Neuron (in vitro differentiated cells): ENCODE measurements around the gene PGAP3.

ENCODE experiments used
- H2AFZ ChIP-seq: one replicate; pipeline ENCODE4 v1.6.1; 2013; ENCODE audit warnings: low read depth, mild to moderate bottlenecking, inconsistent platforms, low read length, moderate library complexity
- H3K27me3 ChIP-seq: one replicate; pipeline ENCODE4 v1.6.1; 2013; ENCODE audit warnings: low read length; ENCODE audit not compliant: insufficient read depth
- H3K36me3 ChIP-seq: one replicate; pipeline ENCODE4 v1.6.1; 2013; ENCODE audit warnings: low read length; ENCODE audit not compliant: insufficient read depth
- H3K4me1 ChIP-seq: one replicate; pipeline ENCODE4 v1.6.1; 2013; ENCODE audit warnings: low read length; ENCODE audit not compliant: insufficient read depth
- H3K4me3 ChIP-seq: 2 replicates; pipeline ENCODE4 v1.5.1; 2013; ENCODE audit warnings: mild to moderate bottlenecking, low read length, moderate library complexity
- H3K9me3 ChIP-seq: one replicate; pipeline ENCODE4 v1.6.1; 2013; ENCODE audit warnings: low read length

Gene PGAP3

DNA sequence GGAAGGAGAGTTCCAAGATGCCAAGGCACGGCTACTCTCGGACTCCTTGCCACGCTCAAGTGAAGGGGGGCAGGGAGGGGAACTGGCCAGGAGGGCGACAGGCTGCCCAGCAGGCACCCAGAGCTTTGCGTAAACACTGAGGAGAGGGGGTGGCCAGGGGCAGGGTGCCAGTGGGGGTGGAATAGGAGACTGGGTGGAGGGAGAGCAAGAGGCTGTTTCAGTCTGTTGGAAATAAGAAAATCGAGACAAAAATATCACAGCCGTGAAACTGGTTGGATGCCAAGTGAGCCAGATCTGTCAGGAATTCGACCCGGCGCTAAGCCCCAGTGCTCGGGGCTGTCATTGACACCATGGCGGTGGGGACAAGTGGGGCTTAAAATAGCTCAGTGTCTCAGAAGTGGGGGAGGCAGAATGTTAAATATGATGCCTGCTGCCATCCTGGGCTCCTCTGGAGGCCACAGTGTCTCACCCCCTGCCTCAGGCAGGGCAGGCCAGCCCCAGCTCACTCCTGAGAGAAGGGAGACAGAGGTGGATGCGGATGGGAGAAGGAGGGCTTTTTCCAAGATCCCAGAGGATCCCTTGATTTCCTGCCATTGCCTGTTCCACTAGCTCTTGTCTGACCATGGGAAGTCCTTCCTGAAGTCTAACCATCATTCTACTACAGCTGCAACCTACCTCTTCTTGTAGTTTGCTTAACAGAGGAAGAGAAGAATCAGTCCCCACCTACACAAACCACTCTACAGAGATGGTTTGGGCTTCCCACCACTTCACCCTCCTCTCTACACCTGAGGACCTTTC lies 10.1 kb downstream of the PGAP3 start:
- Histone ChIP-seq H3K27me3 (no peaks in the 10 kb centered on the region), H3K4me3 (no peak overlapping the region), H3K36me3 (no peaks in the 10 kb centered on the region), H3K4me1 (no peaks in the 10 kb centered on the region), H2AFZ (no peak overlapping the region), H3K9me3 (no peaks in the 10 kb centered on the region)

DNA sequence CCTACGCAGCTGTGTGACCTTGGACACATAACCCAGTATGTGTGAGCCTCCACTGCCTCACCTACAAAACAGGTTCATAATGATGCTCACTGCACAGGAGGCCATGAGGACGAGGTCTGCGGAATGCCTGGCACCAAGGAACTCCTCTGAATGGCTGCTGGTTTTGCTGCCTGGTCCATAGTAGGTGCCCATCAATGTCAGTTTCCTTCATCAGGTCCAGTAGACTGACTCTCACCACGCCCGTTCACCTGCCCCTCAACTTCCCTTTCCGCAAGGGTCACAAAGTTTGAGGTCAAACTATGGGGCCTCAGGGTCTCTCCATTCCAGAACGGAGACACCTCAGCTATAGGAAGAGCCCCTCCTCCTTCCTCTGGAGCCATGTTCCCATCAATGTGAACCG lies 10.8 kb downstream of the PGAP3 start:
- no peaks in the 10 kb centered on the region for H3K9me3 ChIP-seq
- no peak overlapping the region for H3K4me3 ChIP-seq
- H3K36me3 ChIP-seq = no peaks in the 10 kb centered on the region
- no peak overlapping the region for H2AFZ ChIP-seq
- H3K27me3 ChIP-seq = no peaks in the 10 kb centered on the region
- no peaks in the 10 kb centered on the region for H3K4me1 ChIP-seq

DNA sequence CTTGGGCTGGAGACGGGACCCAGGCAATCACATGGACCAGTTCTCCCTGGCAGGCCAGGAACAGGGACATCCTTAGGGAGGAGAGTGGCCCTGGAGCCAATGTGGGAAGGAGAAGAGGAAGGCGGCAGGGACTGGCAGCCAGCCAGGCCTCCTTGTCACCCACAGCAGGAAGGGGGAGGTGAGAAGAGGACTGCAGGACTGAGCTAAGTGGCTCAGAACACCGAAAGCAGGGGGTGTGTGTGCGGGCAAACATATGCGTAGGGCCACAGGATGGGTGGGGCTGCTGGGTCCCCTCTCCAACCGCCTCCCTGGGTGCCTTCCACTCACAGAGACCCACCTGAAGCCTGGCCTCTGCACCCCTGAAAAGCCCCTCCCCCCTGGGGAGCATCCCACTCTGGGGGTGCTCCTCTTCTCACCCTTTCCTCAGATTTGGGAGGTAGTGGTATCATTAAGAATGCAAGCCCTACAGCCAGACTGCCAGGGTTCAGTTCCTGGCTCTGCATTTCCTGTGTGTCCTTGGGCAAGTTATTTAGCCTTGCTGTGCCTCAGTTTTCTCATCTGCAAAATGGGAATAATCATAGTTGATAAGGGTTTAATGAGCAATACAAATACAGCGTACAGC lies 11.5 kb downstream of the PGAP3 start:
- no peaks in the 10 kb centered on the region for H3K36me3 ChIP-seq
- H3K4me3 ChIP-seq = no peak overlapping the region
- no peak overlapping the region for H2AFZ ChIP-seq

GRCh38 chr17:39675390-39676082 lies 12.3 kb downstream of the PGAP3 start:
- Histone ChIP-seq H3K36me3 (no peaks in the 10 kb centered on the region), H3K9me3 (no peaks in the 10 kb centered on the region), H3K4me3 (no peak overlapping the region), H3K27me3 (no peaks in the 10 kb centered on the region), H3K4me1 (no peaks in the 10 kb centered on the region), H2AFZ (no peak overlapping the region)

More for the DNA sequence above, 11.5 kb downstream of the PGAP3 start:
- Histone ChIP-seq H3K27me3 (no peaks in the 10 kb centered on the region), H3K4me1 (no peaks in the 10 kb centered on the region), H3K9me3 (no peaks in the 10 kb centered on the region)

DNA sequence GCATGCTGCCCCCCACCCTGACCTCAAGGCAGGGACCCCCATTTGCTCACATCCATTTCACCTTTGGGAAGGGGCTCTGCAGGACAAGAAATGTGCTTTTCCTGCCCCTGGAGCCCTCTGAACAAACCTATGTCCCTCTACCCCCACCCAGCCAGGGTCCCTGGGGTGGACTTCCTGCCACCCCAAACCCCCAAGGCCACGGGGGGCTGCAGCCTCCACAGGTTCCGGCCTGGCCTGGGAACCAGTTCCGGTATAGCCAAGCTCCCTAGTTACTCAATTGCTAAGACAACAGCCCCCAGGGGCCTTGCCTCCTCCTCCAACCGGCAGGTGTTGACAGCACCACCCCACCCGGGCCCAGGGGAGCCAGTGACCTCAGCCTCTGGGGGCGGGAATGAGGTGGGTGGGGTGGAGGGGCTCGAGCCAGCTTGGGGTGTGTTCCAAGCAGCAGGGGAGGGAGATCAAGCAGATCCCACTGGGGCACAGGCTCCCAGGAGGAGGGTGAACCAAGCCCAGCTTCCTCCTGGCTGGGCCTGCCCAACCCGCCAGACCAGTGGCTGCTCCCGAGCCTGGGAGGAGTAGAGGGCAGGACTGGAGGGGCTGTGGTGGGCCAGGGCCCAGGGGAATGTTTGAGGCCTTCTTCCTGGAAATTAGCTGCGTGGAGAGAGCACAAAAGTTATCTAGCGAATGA lies 13.0 kb downstream of the PGAP3 start:
- Histone ChIP-seq H3K4me3 (no peak overlapping the region), H2AFZ (no peak overlapping the region), H3K4me1 (no peaks in the 10 kb centered on the region), H3K36me3 (no peaks in the 10 kb centered on the region), H3K9me3 (no peaks in the 10 kb centered on the region), H3K27me3 (no peaks in the 10 kb centered on the region)

DNA sequence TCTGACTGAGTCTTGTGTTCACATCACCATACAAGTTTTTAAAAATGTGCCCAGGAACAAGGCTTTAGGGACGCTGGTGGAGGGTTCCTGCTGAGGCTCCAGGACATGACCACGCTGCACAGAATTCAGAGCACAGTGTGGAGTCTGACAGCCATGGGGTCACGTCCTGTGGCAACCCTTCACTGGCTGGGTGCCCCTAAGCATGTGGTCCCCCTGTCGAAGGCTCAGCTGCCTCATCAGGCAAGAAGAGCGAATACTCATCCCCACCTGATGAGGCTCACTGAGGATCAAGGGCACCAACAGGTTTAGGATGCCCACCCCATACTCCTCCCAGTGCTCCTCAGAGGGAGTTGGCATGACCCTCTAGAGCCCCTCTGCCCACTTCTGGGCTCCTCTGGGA lies 13.7 kb downstream of the PGAP3 start:
- no peak overlapping the region for H2AFZ ChIP-seq
- no peaks in the 10 kb centered on the region for H3K9me3 ChIP-seq
- H3K4me3 ChIP-seq = no peak overlapping the region

GRCh38 chr17:39673335-39674081 lies 14.3 kb downstream of the PGAP3 start:
- Histone ChIP-seq H2AFZ (no peak overlapping the region), H3K36me3 (no peaks in the 10 kb centered on the region), H3K27me3 (no peaks in the 10 kb centered on the region), H3K4me1 (peaks cover 3% of the 10 kb centered on the region), H3K9me3 (no peaks in the 10 kb centered on the region), H3K4me3 (no peak overlapping the region)

More for the DNA sequence above, 13.7 kb downstream of the PGAP3 start:
- Histone ChIP-seq H3K36me3 (no peaks in the 10 kb centered on the region), H3K4me1 (no peaks in the 10 kb centered on the region), H3K27me3 (no peaks in the 10 kb centered on the region)

GRCh38 chr17:39672522-39673334 lies 15.1 kb downstream of the PGAP3 start:
- Histone ChIP-seq H3K36me3 (no peaks in the 10 kb centered on the region), H3K9me3 (no peaks in the 10 kb centered on the region), H3K4me3 (no peak overlapping the region), H3K4me1 (peaks cover 5% of the 10 kb centered on the region), H3K27me3 (no peaks in the 10 kb centered on the region), H2AFZ (no peak overlapping the region)

DNA sequence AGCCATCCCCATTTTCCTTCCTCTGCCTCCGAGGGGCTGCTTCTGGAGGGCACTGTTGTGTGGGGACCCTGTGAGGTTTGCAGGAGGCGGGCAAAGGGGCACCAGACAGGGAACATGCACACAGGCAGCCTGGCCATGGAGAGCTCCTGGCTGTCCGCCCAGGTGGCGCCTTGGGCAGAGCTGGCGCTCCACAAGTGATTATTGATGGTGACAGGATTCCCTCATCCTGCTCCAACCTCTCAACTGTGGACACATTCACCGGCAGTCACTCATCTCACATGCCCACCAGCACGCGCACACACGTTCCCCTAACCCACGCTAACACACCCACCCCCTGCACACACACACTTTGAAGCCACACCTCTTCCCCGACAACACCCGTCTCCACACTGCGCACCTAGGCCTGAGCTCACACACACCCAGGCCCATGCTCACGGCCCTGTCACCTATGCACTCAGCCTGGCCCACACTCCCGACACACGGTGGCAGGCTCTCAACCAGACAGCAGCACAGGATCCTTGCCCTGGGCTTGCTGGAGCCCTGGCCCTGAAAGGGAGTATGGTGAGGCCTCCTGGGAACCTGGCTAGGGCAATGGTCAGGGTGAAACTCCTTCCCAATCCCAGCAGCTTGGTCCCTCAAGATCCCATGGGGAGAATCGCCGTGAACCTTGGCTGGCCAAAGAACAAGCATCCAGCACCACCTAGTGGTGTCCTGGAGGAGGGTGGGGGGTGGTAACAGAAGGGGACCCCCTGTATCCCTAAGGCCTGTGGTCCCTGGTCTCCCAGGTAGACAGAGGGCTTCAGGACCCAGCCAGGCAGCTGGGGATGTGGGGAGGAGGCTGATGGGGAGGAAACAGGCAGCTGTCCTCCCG lies 16.0 kb downstream of the PGAP3 start:
- no peak overlapping the region for H2AFZ ChIP-seq
- H3K9me3 ChIP-seq = no peaks in the 10 kb centered on the region
- no peak overlapping the region for H3K4me3 ChIP-seq
- no peaks in the 10 kb centered on the region for H3K36me3 ChIP-seq
- H3K27me3 ChIP-seq = no peaks in the 10 kb centered on the region
- peaks cover 8% of the 10 kb centered on the region for H3K4me1 ChIP-seq

DNA sequence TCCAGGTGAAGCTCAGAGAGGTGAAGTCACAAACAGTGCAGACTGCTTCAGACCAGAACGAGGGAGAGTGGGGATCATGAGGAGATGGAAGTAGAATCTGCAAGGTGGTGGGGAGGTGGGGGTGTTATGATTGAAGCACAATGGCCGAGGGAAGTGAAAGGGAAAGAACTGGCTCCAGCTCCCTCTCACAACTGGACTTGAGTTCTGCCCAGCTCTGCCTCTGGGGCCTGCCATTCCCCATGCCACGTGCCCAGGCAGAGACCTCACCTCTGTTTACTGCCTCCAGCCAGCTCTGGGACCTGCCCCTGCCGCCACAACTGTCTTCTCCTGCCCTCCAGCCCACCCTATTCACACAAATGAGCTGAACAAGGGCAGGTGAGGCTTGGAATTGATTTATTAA lies 17.1 kb downstream of the PGAP3 start:
- H3K27me3 ChIP-seq = no peaks in the 10 kb centered on the region
- no peaks in the 10 kb centered on the region for H3K9me3 ChIP-seq
- no peak overlapping the region for H3K4me3 ChIP-seq
- no peaks in the 10 kb centered on the region for H3K36me3 ChIP-seq
- peaks cover 8% of the 10 kb centered on the region for H3K4me1 ChIP-seq
- no peak overlapping the region for H2AFZ ChIP-seq

DNA sequence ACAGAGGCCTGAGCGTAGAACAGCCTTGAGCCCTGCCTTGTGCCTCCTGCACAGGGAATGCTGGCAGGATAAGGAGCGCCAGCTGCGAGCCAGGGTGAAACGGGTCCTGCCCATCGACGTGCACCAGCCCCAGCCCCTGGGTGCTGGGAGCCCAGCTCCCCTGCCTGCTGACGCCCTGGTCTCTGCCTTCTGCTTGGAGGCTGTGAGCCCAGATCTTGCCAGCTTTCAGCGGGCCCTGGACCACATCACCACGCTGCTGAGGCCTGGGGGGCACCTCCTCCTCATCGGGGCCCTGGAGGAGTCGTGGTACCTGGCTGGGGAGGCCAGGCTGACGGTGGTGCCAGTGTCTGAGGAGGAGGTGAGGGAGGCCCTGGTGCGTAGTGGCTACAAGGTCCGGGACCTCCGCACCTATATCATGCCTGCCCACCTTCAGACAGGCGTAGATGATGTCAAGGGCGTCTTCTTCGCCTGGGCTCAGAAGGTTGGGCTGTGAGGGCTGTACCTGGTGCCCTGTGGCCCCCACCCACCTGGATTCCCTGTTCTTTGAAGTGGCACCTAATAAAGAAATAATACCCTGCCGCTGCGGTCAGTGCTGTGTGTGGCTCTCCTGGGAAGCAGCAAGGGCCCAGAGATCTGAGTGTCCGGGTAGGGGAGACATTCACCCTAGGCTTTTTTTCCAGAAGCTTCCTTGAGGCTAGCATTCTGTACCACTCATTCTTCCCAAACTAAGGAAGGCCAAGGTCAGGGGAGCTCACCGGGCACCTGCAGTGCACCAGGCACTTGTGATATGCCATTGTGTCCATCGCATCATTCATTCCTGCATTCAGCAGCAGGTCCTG lies 17.7 kb downstream of the PGAP3 start:
- Histone ChIP-seq H3K27me3 (no peaks in the 10 kb centered on the region), H3K4me3 (no peak overlapping the region), H2AFZ (no peak overlapping the region), H3K36me3 (no peaks in the 10 kb centered on the region), H3K9me3 (no peaks in the 10 kb centered on the region), H3K4me1 (peaks cover 8% of the 10 kb centered on the region)
